ENCODE results near the gene DLEC1.

DLEC1 gene

DNA sequence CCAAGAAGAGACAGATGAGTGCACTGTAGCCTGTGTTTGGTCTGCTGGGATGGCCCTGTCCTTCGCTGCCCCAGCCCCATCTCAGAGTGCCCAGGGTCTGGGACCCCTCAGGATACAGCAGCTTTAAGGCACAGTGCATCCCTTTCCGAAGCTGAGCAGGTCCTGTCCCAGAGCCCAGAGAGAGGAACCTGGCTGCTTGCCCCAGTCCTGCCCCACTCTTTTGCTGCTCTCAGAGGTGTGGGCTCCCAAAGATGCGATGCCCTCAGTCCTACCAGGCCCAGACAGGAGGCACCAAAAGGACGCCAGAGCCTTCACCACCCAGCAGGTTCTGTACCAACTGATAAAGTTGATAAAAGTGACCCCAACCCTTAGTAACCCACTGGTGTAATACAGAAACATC is 17.8 kb upstream of the DLEC1 start:
- no peak for DNase-seq (ENCODE audit: low read depth, low spot score)
- no peak overlapping the region for H3K4me3 ChIP-seq (ENCODE audit: insufficient read length, low read depth)
- H3K36me3 ChIP-seq (ENCODE audit: insufficient read depth, insufficient read length, low read length) = peaks cover 23% of the 10 kb centered on the region
- no peak for TF ChIP-seq YY1 (IDR thresholded peaks at IDR 0.05; ENCODE audit: insufficient read depth, insufficient read length)
- no peak for TF ChIP-seq ZNF274 (IDR thresholded peaks at IDR 0.05; ENCODE audit: low read depth, low read length)
- no peak for TF ChIP-seq SUZ12 (IDR thresholded peaks at IDR 0.05; ENCODE audit: extremely low read depth, insufficient read depth, insufficient read length)
- no peak overlapping the region for H3K9ac ChIP-seq (ENCODE audit: insufficient read length, low read depth)
- peaks cover 20% of the 10 kb centered on the region for H3K27me3 ChIP-seq (ENCODE audit: insufficient read depth, insufficient read length)
- peaks cover 3% of the 10 kb centered on the region; the same call in 1 of the 2 replicates for H3K9me3 ChIP-seq (ENCODE audit: insufficient read depth, low read length)
- H3K4me1 ChIP-seq (ENCODE audit: insufficient read depth, insufficient read length) = peaks cover 10% of the 10 kb centered on the region

DNA sequence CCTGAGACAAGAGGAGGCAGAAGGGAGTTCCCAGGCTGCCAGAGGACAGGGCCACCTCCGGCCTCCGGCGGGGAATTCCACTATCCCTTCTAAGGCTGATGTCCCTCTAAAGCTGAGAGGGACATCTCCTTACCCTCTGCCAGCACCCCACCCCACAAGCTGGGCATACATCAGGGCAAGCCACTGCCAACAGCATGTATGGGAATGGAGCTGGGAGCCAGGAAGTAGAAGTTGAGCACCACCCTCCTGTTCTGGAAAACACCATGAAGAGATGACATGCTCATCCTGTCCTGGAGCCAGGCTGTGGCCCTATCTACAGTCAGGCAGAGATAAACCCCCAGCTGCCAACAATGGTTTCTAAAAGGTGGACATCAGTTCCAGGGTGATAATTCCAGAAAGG is 16.7 kb upstream of the DLEC1 start:
- peaks cover 12% of the 10 kb centered on the region for H3K36me3 ChIP-seq (ENCODE audit: insufficient read depth, insufficient read length, low read length)
- DNase-seq (ENCODE audit: low read depth, low spot score) = no peak
- H3K4me3 ChIP-seq (ENCODE audit: insufficient read length, low read depth) = no peak overlapping the region

DNA sequence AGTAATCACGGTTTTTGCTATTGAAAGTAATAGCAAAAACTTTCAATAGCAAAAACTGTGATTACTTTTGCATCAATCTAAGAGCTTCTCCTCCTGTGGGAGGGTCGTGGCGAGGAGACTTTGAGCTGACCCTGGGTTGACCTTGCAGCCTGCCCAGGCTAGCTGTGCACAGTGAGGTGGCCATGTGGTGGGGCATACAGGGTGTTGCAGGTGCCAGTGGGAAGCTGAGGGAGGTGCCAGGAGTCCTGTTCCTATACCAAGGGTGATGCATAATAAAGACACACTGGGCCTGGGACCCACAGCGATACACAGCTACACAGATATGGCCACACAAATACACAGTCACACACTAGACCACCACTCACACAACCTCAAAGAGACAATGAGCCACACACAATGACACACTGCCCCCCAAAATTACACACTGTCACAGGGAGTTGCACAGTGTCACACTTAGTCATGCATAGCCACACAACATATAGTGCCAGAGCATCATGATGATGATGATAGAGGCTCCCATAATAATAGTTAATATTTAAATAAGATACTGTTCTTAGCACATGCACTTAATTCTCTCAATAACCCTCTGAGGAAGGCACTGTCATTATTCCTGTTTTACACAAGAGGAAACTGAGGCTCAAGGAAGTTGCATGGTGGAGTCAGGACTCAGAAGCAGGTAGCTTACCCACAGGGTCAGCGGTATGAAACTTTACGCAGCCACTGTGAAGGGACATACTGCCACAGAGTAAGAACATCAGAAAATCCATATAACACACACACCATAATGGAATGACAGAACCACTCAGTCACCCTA is 15.9 kb upstream of the DLEC1 start:
- no peaks in the 10 kb centered on the region for H3K9me3 ChIP-seq (ENCODE audit: insufficient read depth, low read length)
- peak overlapping the region; percentile 72 for H3K4me3 ChIP-seq (ENCODE audit: insufficient read length, low read depth)
- no peak for TF ChIP-seq YY1 (IDR thresholded peaks at IDR 0.05; ENCODE audit: insufficient read depth, insufficient read length)
- no peak for TF ChIP-seq SUZ12 (IDR thresholded peaks at IDR 0.05; ENCODE audit: extremely low read depth, insufficient read depth, insufficient read length)
- no peak for TF ChIP-seq ZNF274 (IDR thresholded peaks at IDR 0.05; ENCODE audit: low read depth, low read length)
- H3K27me3 ChIP-seq (ENCODE audit: insufficient read depth, insufficient read length) = peaks cover 39% of the 10 kb centered on the region
- H3K36me3 ChIP-seq (ENCODE audit: insufficient read depth, insufficient read length, low read length) = peaks cover 10% of the 10 kb centered on the region
- no peak for DNase-seq (ENCODE audit: low read depth, low spot score)
- H3K4me1 ChIP-seq (ENCODE audit: insufficient read depth, insufficient read length) = peaks cover 9% of the 10 kb centered on the region
- peak overlapping the region; percentile 77 for H3K9ac ChIP-seq (ENCODE audit: insufficient read length, low read depth)

More for the DNA sequence above, 16.7 kb upstream of the DLEC1 start:
- Histone ChIP-seq H3K9ac (ENCODE audit: insufficient read length, low read depth) (no peak overlapping the region), H3K4me1 (ENCODE audit: insufficient read depth, insufficient read length) (peaks cover 10% of the 10 kb centered on the region), H3K9me3 (ENCODE audit: insufficient read depth, low read length) (no peaks in the 10 kb centered on the region), H3K27me3 (ENCODE audit: insufficient read depth, insufficient read length) (peaks cover 31% of the 10 kb centered on the region)
- TF ChIP-seq YY1 (IDR thresholded peaks at IDR 0.05; ENCODE audit: insufficient read depth, insufficient read length) = no peak
- no peak for TF ChIP-seq ZNF274 (IDR thresholded peaks at IDR 0.05; ENCODE audit: low read depth, low read length)
- TF ChIP-seq SUZ12 (IDR thresholded peaks at IDR 0.05; ENCODE audit: extremely low read depth, insufficient read depth, insufficient read length) = no peak

DNA sequence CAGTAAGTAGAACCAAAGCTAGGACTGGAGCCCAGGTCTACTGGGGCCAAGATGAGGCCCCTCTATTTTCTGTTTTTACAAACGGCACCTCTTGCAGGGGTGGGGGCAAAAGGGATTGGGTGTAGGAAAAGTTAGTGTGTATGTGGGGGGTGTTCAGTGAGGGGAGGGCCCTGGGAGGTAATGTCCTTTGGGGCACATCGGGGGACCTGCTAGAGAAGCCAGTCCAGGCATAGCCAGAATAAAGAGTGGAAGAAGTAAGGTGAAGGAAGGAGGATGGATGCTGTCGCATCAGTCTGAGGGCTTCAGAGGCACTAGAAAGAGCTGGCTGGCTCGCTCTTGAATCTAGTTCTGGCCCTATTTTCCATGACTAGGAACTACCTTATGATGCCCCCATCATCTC is 12.2 kb upstream of the DLEC1 start:
- TF ChIP-seq YY1 (IDR thresholded peaks at IDR 0.05; ENCODE audit: insufficient read depth, insufficient read length) (no peak), SUZ12 (IDR thresholded peaks at IDR 0.05; ENCODE audit: extremely low read depth, insufficient read depth, insufficient read length) (no peak), ZNF274 (IDR thresholded peaks at IDR 0.05; ENCODE audit: low read depth, low read length) (no peak)
- Histone ChIP-seq H3K27me3 (ENCODE audit: insufficient read depth, insufficient read length) (peaks cover 74% of the 10 kb centered on the region), H3K4me3 (ENCODE audit: insufficient read length, low read depth) (no peak overlapping the region), H3K36me3 (ENCODE audit: insufficient read depth, insufficient read length, low read length) (no peaks in the 10 kb centered on the region), H3K9ac (ENCODE audit: insufficient read length, low read depth) (no peak overlapping the region), H3K9me3 (ENCODE audit: insufficient read depth, low read length) (no peaks in the 10 kb centered on the region), H3K4me1 (ENCODE audit: insufficient read depth, insufficient read length) (peaks cover 25% of the 10 kb centered on the region)
- DNase-seq (ENCODE audit: low read depth, low spot score) = no peak

DNA sequence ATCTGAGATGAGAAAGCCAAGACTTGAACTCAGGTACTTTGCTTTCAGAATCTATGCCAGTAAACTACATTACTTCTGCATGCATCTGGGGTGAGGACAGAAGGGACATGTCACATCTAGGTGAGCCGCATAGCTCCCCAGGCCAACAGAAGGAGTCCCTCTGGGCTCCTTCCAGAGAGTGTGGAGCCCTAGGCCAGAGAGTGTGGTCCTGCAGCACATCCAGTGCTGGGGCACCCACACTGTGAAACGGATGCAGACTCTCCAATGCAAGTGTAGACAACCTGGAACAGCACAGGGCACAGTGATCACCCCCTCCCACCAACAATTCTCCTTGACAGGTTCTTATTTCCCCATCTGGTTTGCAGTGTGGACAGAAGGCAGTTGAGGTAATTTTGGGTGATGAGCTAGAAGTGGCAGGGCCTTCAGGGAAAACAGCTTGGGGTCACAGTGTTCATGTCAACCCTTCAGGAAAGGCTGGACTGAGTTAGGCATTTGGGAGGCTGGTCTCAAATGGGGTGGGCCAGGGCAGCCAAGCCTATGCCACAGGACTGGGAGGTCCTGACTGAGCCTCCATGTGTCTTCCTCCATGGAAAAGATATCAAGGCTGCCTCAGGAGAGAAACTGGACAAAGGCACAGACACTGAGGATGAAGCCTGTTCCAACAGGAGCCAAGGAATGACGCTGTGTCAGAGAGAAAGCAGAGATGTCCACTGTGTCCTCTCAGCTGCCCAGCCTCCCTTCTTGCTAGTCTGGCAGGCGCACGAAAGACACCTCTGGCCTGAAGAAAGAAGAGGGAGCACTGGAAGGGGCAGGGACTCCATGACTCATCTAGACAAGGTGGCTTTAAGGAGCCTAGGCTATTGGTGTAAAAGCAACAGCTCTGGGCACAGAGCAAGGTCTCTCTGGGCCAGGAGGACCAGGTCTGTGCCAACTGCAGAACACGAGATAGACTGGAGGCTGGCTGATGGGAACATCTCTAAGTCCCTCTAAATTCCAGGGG is 11.2 kb upstream of the DLEC1 start:
- no peak for TF ChIP-seq SUZ12 (IDR thresholded peaks at IDR 0.05; ENCODE audit: extremely low read depth, insufficient read depth, insufficient read length)
- TF ChIP-seq ZNF274 (IDR thresholded peaks at IDR 0.05; ENCODE audit: low read depth, low read length) = no peak
- no peak for TF ChIP-seq YY1 (IDR thresholded peaks at IDR 0.05; ENCODE audit: insufficient read depth, insufficient read length)
- Histone ChIP-seq H3K36me3 (ENCODE audit: insufficient read depth, insufficient read length, low read length) (no peaks in the 10 kb centered on the region), H3K9me3 (ENCODE audit: insufficient read depth, low read length) (no peaks in the 10 kb centered on the region), H3K9ac (ENCODE audit: insufficient read length, low read depth) (no peak overlapping the region), H3K4me3 (ENCODE audit: insufficient read length, low read depth) (no peak overlapping the region), H3K27me3 (ENCODE audit: insufficient read depth, insufficient read length) (peaks cover 82% of the 10 kb centered on the region), H3K4me1 (ENCODE audit: insufficient read depth, insufficient read length) (peaks cover 23% of the 10 kb centered on the region)
- DNase-seq (ENCODE audit: low read depth, low spot score) = no peak

DNA sequence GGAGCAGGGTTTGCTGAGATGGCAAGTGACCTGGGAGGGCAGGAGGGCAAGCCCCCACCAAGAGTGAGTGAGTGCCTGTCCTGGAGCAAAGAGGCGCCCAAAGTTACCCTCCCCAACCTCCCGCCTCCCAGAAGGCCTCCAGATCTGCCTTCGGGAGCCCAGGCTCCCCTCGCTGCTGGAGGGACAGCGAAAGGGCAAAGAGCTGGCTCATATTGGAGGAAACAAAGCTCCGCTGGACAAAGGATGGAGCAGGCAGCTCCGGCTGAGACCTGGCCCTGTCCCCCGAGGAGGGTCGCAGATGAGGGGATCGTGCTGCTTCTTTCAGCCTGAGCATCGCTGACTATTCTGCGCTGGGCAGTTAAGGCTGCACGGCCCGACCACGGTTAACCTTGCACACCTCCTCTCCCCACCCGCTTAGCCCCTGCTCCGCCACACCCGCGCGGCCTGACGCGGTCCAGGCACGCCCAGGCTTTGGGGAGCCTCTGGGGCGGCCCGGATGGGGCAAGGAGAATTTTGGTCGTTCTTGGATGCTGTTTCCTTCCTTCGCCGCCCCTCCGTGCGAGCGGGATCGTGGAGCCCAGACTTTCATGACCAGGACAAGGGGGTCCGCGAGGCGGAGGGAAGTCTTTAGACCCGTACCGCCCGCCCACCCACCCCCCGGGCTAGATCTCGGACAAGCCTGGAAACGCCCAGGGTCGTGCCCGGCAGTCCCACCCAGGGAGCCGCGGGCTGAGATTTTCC is 10.2 kb upstream of the DLEC1 start:
- peaks cover 72% of the 10 kb centered on the region for H3K27me3 ChIP-seq (ENCODE audit: insufficient read depth, insufficient read length)
- H3K9ac ChIP-seq (ENCODE audit: insufficient read length, low read depth) = peak overlapping the region; percentile 79
- DNase-seq (ENCODE audit: low read depth, low spot score) = no peak
- H3K36me3 ChIP-seq (ENCODE audit: insufficient read depth, insufficient read length, low read length) = no peaks in the 10 kb centered on the region
- H3K4me1 ChIP-seq (ENCODE audit: insufficient read depth, insufficient read length) = peaks cover 20% of the 10 kb centered on the region
- no peaks in the 10 kb centered on the region for H3K9me3 ChIP-seq (ENCODE audit: insufficient read depth, low read length)
- TF ChIP-seq YY1 (IDR thresholded peaks at IDR 0.05; ENCODE audit: insufficient read depth, insufficient read length) (no peak), ZNF274 (IDR thresholded peaks at IDR 0.05; ENCODE audit: low read depth, low read length) (no peak), SUZ12 (IDR thresholded peaks at IDR 0.05; ENCODE audit: extremely low read depth, insufficient read depth, insufficient read length) (no peak)
- H3K4me3 ChIP-seq (ENCODE audit: insufficient read length, low read depth) = peak overlapping the region; percentile 69

Data from NT2/D1 (cell line).